ENCODE results near the gene POLN. TPM values are rescaled to one million over a fixed set of nuclear protein-coding genes. Genes with fewer than 3 reads are reported as not detected.

The POLN gene
- total and polyA plus RNA-seq, 2 experiments from 2014 or later = 1.8 to 4.0 TPM

- TF ChIP-seq, protein P1, sequence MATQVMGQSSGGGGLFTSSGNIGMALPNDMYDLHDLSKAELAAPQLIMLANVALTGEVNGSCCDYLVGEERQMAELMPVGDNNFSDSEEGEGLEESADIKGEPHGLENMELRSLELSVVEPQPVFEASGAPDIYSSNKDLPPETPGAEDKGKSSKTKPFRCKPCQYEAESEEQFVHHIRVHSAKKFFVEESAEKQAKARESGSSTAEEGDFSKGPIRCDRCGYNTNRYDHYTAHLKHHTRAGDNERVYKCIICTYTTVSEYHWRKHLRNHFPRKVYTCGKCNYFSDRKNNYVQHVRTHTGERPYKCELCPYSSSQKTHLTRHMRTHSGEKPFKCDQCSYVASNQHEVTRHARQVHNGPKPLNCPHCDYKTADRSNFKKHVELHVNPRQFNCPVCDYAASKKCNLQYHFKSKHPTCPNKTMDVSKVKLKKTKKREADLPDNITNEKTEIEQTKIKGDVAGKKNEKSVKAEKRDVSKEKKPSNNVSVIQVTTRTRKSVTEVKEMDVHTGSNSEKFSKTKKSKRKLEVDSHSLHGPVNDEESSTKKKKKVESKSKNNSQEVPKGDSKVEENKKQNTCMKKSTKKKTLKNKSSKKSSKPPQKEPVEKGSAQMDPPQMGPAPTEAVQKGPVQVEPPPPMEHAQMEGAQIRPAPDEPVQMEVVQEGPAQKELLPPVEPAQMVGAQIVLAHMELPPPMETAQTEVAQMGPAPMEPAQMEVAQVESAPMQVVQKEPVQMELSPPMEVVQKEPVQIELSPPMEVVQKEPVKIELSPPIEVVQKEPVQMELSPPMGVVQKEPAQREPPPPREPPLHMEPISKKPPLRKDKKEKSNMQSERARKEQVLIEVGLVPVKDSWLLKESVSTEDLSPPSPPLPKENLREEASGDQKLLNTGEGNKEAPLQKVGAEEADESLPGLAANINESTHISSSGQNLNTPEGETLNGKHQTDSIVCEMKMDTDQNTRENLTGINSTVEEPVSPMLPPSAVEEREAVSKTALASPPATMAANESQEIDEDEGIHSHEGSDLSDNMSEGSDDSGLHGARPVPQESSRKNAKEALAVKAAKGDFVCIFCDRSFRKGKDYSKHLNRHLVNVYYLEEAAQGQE (IDR thresholded peaks at IDR 0.05; ENCODE audit: unreplicated experiment) = no peak
- no peak for TF ChIP-seq JUNB (IDR thresholded peaks at IDR 0.05; ENCODE audit: unreplicated experiment)
- no peak for TF ChIP-seq NANOG (IDR thresholded peaks at IDR 0.05; ENCODE audit: borderline replicate concordance)
- no peak for TF ChIP-seq POLR2AphosphoS5 (IDR thresholded peaks at IDR 0.05; ENCODE audit: low read depth)
- TF ChIP-seq, protein P2, sequence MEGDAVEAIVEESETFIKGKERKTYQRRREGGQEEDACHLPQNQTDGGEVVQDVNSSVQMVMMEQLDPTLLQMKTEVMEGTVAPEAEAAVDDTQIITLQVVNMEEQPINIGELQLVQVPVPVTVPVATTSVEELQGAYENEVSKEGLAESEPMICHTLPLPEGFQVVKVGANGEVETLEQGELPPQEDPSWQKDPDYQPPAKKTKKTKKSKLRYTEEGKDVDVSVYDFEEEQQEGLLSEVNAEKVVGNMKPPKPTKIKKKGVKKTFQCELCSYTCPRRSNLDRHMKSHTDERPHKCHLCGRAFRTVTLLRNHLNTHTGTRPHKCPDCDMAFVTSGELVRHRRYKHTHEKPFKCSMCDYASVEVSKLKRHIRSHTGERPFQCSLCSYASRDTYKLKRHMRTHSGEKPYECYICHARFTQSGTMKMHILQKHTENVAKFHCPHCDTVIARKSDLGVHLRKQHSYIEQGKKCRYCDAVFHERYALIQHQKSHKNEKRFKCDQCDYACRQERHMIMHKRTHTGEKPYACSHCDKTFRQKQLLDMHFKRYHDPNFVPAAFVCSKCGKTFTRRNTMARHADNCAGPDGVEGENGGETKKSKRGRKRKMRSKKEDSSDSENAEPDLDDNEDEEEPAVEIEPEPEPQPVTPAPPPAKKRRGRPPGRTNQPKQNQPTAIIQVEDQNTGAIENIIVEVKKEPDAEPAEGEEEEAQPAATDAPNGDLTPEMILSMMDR (conservative IDR thresholded peaks at IDR 0.05; ENCODE audit: low read depth in 2 of 2) = no peak
- no peak for TF ChIP-seq EZH2phosphoT487 (IDR thresholded peaks at IDR 0.05; ENCODE audit: unreplicated experiment)
- TF ChIP-seq ZNF114 (CRISPR knock-in tag; IDR thresholded peaks at IDR 0.05) = no peak
- no peak for TF ChIP-seq EZH2 (IDR thresholded peaks at IDR 0.05; ENCODE audit: low read depth, unreplicated experiment)
- TF ChIP-seq CREB1 (CRISPR knock-in tag; IDR thresholded peaks at IDR 0.05; ENCODE audit: low read depth) = no peak
- TF ChIP-seq STAT1 (IDR thresholded peaks at IDR 0.05; ENCODE audit: unreplicated experiment) = no peak
- TF ChIP-seq ETS1 (IDR thresholded peaks at IDR 0.05) = no peak
Observed at GRCh38 chr4:2072971-2073807, 168.7 kb downstream of the POLN start (continued).
